Subcutaneous abdominal adipose tissue (tissue), 5 donors: Measurements from ENCODE around the gene TMEM127.

Source experiments
- H3K27ac ChIP-seq: one replicate; pipeline ENCODE4 v1.7.0; 2013; ENCODE audit warnings: low read depth, mild to moderate bottlenecking, inconsistent platforms, low read length, moderate library complexity
- H3K27me3 ChIP-seq, 5 donors: one replicate each; pipeline ENCODE4 v1.7.0; 2013; ENCODE audit warnings: low read length in 5 of 5, inconsistent platforms in 1 of 5; ENCODE audit not compliant: control insufficient read depth in 5 of 5, insufficient read depth in 4 of 5
- H3K36me3 ChIP-seq, 5 donors: one replicate each; pipeline ENCODE4 v1.7.0; 2013; ENCODE audit warnings: low read length in 5 of 5; ENCODE audit not compliant: control insufficient read depth in 5 of 5, insufficient read depth in 5 of 5
- H3K4me1 ChIP-seq, 5 donors: one replicate each; pipeline ENCODE4 v1.7.0; 2013; ENCODE audit warnings: low read length in 5 of 5, mild to moderate bottlenecking in 3 of 5, moderate library complexity in 1 of 5; ENCODE audit not compliant: control insufficient read depth in 5 of 5, insufficient read depth in 5 of 5
- H3K4me3 ChIP-seq, 5 donors: one replicate each; pipeline ENCODE4 v1.7.0; 2013; ENCODE audit warnings: low read length in 5 of 5, low read depth in 1 of 5
- H3K9ac ChIP-seq, 5 donors: one replicate each; pipeline ENCODE4 v1.7.0; 2013; ENCODE audit warnings: low read length in 5 of 5, mild to moderate bottlenecking in 4 of 5, moderate library complexity in 3 of 5
- H3K9me3 ChIP-seq, 5 donors: one replicate each; pipeline ENCODE4 v1.7.0; 2013; ENCODE audit warnings: low read length in 5 of 5; ENCODE audit not compliant: control insufficient read depth in 5 of 5
- donor health status: healthy.
- donor health status: healthy.
- donor health status: healthy.
- donor health status: healthy.
- donor health status: healthy.

The TMEM127 gene

DNA sequence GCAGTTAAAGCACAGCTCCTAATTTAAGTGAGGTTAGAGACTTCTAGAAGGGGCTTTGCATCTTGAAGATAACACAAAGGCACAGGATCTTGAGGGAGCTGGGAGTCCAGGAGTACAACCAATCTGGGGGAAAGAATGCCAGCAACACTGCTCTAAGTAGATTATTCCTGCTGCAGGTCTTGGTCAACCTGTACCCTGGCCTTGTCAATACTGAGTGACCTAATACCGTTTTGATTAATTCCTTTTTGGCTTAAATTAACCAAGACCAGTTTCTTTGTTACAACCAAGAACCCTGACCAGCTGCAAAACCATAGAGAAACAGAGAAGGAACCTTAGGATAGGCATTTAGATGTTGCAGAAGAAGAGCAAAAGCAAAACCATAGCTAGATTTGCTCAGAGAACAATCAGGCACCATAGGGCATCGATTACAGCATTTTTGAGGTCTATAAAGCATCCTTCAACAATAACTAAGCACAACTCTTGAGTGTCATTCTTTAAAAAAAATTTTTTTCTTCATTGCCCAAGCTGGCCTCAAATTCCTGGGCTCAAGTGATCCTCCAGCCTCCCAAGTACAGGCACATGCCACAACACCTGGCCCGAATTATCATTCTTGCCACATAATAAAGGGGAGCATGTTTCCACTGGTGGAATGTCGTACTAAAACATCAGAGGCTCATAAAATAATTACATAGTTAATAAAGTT is 63.5 kb downstream of the TMEM127 start:
- H3K4me1 ChIP-seq, result peaks cover 1 to 75% (median 59%) of the 10 kb centered on the region in 5 donors
- no peak overlapping the region for H3K9ac ChIP-seq

DNA sequence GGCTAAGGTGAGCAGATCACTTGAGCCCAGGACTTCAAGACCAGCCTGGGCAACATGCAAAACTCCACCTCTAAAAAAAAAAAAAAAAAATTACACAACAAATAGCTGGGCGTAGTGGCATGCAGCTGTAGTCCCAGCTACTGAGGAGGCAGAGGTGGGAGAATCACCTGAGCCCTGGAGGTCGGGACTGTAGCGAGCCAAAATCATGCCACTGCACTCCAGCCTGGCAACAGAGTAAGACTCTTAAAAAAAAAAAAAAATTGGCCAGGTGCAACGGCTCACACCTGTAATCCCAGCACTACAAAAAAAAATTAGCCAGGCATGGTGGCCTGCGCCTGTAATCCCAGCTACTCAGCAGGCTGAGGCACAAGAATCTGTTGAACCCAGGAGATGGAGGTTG is 64.5 kb downstream of the TMEM127 start:
- Histone ChIP-seq H3K27ac (no peak overlapping the region), H3K36me3 (no peaks in the 10 kb centered on the region), H3K9ac (no peak overlapping the region), H3K27me3 (no peaks in the 10 kb centered on the region), H3K9me3 (no peaks in the 10 kb centered on the region), H3K4me1 (peaks cover 0 to 66% (median 53%) of the 10 kb centered on the region in 5 donors), H3K4me3 (no peak overlapping the region)

More for the DNA sequence above, 63.5 kb downstream of the TMEM127 start:
- Histone ChIP-seq H3K9me3 (no peaks in the 10 kb centered on the region), H3K36me3 (no peaks in the 10 kb centered on the region), H3K4me3 (no peak overlapping the region), H3K27me3 (no peaks in the 10 kb centered on the region), H3K27ac (peak overlapping the region; percentile 68)

DNA sequence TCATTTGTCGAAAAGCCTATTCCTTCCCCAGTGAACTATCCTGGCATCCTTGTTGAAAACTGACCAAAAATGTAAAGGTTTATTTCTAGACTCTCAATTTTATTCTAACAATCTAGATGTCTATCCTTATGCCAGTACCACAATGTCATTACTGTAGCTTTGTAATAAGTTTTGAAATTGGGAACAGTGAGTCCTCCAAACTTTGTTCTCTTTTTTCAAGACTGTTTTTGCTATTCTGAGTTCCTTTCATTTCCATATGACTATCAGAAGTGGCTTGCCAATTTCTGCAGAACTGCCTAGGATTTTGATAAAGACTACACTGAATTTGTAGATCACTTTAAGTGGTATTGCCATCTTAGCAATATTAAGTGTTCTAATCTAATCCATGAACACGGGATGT is 66.9 kb downstream of the TMEM127 start:
- Histone ChIP-seq H3K4me1 (peaks cover 0 to 42% (median 29%) of the 10 kb centered on the region in 5 donors), H3K27ac (no peak overlapping the region), H3K9me3 (no peaks in the 10 kb centered on the region)

More for the DNA sequence above, 66.9 kb downstream of the TMEM127 start:
- no peak overlapping the region for H3K9ac ChIP-seq
- no peak overlapping the region for H3K4me3 ChIP-seq
- peaks cover 9 to 15% (median 14%) of the 10 kb centered on the region in 5 donors for H3K36me3 ChIP-seq
- H3K27me3 ChIP-seq, result no peaks in the 10 kb centered on the region
